Gastroesophageal sphincter (tissue), 3 donors: ENCODE measurements around the gene TMEM150A.

ENCODE experiments used
- EP300 ChIP-seq: sonication (generic); formaldehyde crosslinking; IDR thresholded peaks from one replicate; pipeline ENCODE4 v1.6.1; 2017; ENCODE audit warnings: antibody characterized with exemption, mild to moderate bottlenecking
- POLR2A ChIP-seq, 2 donors: fragments of 450-650 bp; IDR thresholded peaks; one replicate each; pipeline ENCODE4 v1.6.1; 2017; ENCODE audit warnings: antibody characterized with exemption in 2 of 2, mild to moderate bottlenecking in 2 of 2, moderate library complexity in 1 of 2
- POLR2AphosphoS5 ChIP-seq: sonication (generic); formaldehyde crosslinking; IDR thresholded peaks from one replicate; pipeline ENCODE4 v1.6.1; 2017; ENCODE audit warnings: antibody characterized with exemption
- TF ChIP-seq, protein P1 (sequence below), 4 experiments: fragments of 200-600 bp in 2 of 4; fragments of 450-650 bp in 2 of 4; sonication (generic) in 1 of 4; IDR thresholded peaks; one replicate each; pipeline ENCODE4 v1.5.1; 2017 to 2019; ENCODE audit warnings: antibody characterized with exemption in 4 of 4, mild to moderate bottlenecking in 2 of 4, moderate library complexity in 2 of 4

DNA sequence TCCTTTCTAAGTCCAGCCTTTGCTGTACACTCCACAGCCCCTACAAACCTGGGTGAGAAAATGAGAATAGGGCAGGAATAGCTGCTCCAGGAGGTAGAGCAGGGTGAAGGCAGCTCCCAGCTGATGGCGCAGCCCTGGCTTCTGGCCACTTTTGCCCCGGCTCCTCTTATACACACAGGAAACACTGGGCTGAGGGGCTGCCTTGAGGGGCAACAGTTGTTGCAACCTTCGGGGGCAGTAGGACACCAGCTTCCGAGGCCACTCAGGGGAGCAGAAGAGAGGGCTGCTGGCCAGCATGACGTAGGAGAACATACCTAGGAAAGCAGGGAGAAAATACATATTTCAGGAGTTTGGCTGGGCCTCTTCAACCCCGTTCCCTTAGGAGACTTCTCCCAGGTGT, 49.3 kb downstream of the TMEM150A start:
- TF ChIP-seq, protein P1, sequence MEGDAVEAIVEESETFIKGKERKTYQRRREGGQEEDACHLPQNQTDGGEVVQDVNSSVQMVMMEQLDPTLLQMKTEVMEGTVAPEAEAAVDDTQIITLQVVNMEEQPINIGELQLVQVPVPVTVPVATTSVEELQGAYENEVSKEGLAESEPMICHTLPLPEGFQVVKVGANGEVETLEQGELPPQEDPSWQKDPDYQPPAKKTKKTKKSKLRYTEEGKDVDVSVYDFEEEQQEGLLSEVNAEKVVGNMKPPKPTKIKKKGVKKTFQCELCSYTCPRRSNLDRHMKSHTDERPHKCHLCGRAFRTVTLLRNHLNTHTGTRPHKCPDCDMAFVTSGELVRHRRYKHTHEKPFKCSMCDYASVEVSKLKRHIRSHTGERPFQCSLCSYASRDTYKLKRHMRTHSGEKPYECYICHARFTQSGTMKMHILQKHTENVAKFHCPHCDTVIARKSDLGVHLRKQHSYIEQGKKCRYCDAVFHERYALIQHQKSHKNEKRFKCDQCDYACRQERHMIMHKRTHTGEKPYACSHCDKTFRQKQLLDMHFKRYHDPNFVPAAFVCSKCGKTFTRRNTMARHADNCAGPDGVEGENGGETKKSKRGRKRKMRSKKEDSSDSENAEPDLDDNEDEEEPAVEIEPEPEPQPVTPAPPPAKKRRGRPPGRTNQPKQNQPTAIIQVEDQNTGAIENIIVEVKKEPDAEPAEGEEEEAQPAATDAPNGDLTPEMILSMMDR (IDR thresholded peaks at IDR 0.05): no peak
- TF ChIP-seq EP300: no peak
- no peak for TF ChIP-seq POLR2A (IDR thresholded peaks at IDR 0.05)
- no peak for TF ChIP-seq POLR2AphosphoS5
